ENCODE data around the gene MEIS2. TPM values are rescaled to one million over a fixed set of nuclear protein-coding genes. Genes with fewer than 3 reads are reported as not detected.

MEIS2 gene
- total RNA-seq, 4 donors from 2014 or later, result 7.5 to 40.4 (median 21.2) TPM

GRCh38 chr15:36978625-36979024 is 121.7 kb downstream of the MEIS2 start:
- H3K4me3 ChIP-seq, result no peak overlapping the region
- no peak for TF ChIP-seq POLR2A (IDR thresholded peaks at IDR 0.05)
- no peak for TF ChIP-seq CTCF (IDR thresholded peaks at IDR 0.05)
- no peaks in the 10 kb centered on the region for H3K36me3 ChIP-seq
- H3K27ac ChIP-seq, result no peak overlapping the region
- no peaks in the 10 kb centered on the region for H3K9me3 ChIP-seq
- no peak for DNase-seq
- H3K4me1 ChIP-seq, result no peaks in the 10 kb centered on the region
- H3K27me3 ChIP-seq, result no peaks in the 10 kb centered on the region

- H3K36me3 ChIP-seq, result no peaks in the 10 kb centered on the region
- H3K4me1 ChIP-seq, result no peaks in the 10 kb centered on the region
- H3K9me3 ChIP-seq, result no peaks in the 10 kb centered on the region
- H3K27ac ChIP-seq, result no peak overlapping the region
- no peak for TF ChIP-seq POLR2A (IDR thresholded peaks at IDR 0.05)
- TF ChIP-seq CTCF (IDR thresholded peaks at IDR 0.05), result no peak
- DNase-seq, result no peak
- H3K27me3 ChIP-seq, result no peaks in the 10 kb centered on the region
- H3K4me3 ChIP-seq, result no peak overlapping the region
These were observed 122.2 kb downstream of the MEIS2 start for GRCh38 chr15:36978126-36978525.

- Histone ChIP-seq H3K4me3 (no peak overlapping the region), H3K4me1 (no peaks in the 10 kb centered on the region), H3K36me3 (no peaks in the 10 kb centered on the region), H3K9me3 (no peaks in the 10 kb centered on the region), H3K27me3 (no peaks in the 10 kb centered on the region), H3K27ac (no peak overlapping the region)
- TF ChIP-seq POLR2A (IDR thresholded peaks at IDR 0.05), result no peak
- DNase-seq, result no peak
These were observed 122.7 kb downstream of the MEIS2 start for GRCh38 chr15:36977659-36978058.

- no peak overlapping the region for H3K27ac ChIP-seq
- no peak for DNase-seq
- no peaks in the 10 kb centered on the region for H3K4me1 ChIP-seq
- H3K9me3 ChIP-seq, result no peaks in the 10 kb centered on the region
- no peaks in the 10 kb centered on the region for H3K36me3 ChIP-seq
- H3K4me3 ChIP-seq, result no peak overlapping the region
- no peaks in the 10 kb centered on the region for H3K27me3 ChIP-seq
- TF ChIP-seq POLR2A (IDR thresholded peaks at IDR 0.05) (no peak), CTCF (IDR thresholded peaks at IDR 0.05) (no peak)
These were observed 127.6 kb downstream of the MEIS2 start for GRCh38 chr15:36972704-36973103.

GRCh38 chr15:36970522-36970921 is 129.8 kb downstream of the MEIS2 start:
- no peaks in the 10 kb centered on the region for H3K36me3 ChIP-seq
- H3K4me1 ChIP-seq, result no peaks in the 10 kb centered on the region
- no peak for TF ChIP-seq POLR2A (IDR thresholded peaks at IDR 0.05)
- TF ChIP-seq CTCF (IDR thresholded peaks at IDR 0.05), result no peak
- H3K27me3 ChIP-seq, result no peaks in the 10 kb centered on the region
- no peak for DNase-seq
- H3K27ac ChIP-seq, result no peak overlapping the region
- H3K4me3 ChIP-seq, result no peak overlapping the region
- H3K9me3 ChIP-seq, result no peaks in the 10 kb centered on the region

GRCh38 chr15:36967929-36968328 is 132.4 kb downstream of the MEIS2 start:
- H3K36me3 ChIP-seq, result no peaks in the 10 kb centered on the region
- no peak for DNase-seq
- no peaks in the 10 kb centered on the region for H3K27me3 ChIP-seq
- no peaks in the 10 kb centered on the region for H3K9me3 ChIP-seq
- H3K4me1 ChIP-seq, result no peaks in the 10 kb centered on the region
- no peak overlapping the region for H3K4me3 ChIP-seq
- H3K27ac ChIP-seq, result no peak overlapping the region
- TF ChIP-seq CTCF (IDR thresholded peaks at IDR 0.05) (no peak), POLR2A (IDR thresholded peaks at IDR 0.05) (no peak)

Measured in Peyer's patch (tissue), 4 donors.